Stimulated activated CD8-positive, alpha-beta memory T cell treated with anti-CD3 and anti-CD28 coated beads, Interleukin-7, amount 100 ng/mL, for 4 hours (primary cell): ENCODE data around the gene PDCD7.
"Not testable (repeated sequence)": the region's sequence is repeated elsewhere in the genome, so short reads cannot be mapped to it uniquely, and the experiment has no call there.

ENCODE experiments used
- DNase-seq, 2 donors: peaks; one replicate each; pipeline ENCODE4 v3.0.0-alpha.2; 2020; ENCODE audit warnings: low read depth in 2 of 2

PDCD7 gene

GRCh38 chr15:65130941-65131340 lies 2.7 kb downstream of the PDCD7 start:
- DNase-seq = no peak

GRCh38 chr15:65115542-65115941 lies 18.1 kb downstream of the PDCD7 start:
- DNase-seq = no peak

- DNase-seq = no peak
These were observed 18.5 kb downstream of the PDCD7 start, which contains the start of gene UBAP1L for GRCh38 chr15:65115086-65115485. Gene UBAP1L (minus strand): TSS chr15:65115200. CDS start chr15:65106215, 8,985 bp downstream.

- DNase-seq = no peak
These were observed 22.8 kb downstream of the PDCD7 start for GRCh38 chr15:65110676-65111292.

GRCh38 chr15:65106011-65106590 lies 27.5 kb downstream of the PDCD7 start:
- no peak for DNase-seq

- no peak for DNase-seq
These were observed 28.6 kb downstream of the PDCD7 start for GRCh38 chr15:65105038-65105437.

- DNase-seq = no peak
These were observed 30.7 kb downstream of the PDCD7 start for GRCh38 chr15:65102912-65103311.

GRCh38 chr15:65101891-65102708 lies 31.5 kb downstream of the PDCD7 start:
- DNase-seq = no peak

- DNase-seq = no peak
These were observed 32.2 kb downstream of the PDCD7 start for GRCh38 chr15:65101411-65101890.

GRCh38 chr15:65100442-65100841 lies 33.2 kb downstream of the PDCD7 start:
- DNase-seq = no peak

- DNase-seq = not testable (repeated sequence)
These were observed 33.8 kb downstream of the PDCD7 start for GRCh38 chr15:65099801-65100200.

- DNase-seq = no peak
These were observed 34.3 kb downstream of the PDCD7 start for GRCh38 chr15:65099336-65099735.

GRCh38 chr15:65097651-65098263 lies 35.9 kb downstream of the PDCD7 start:
- DNase-seq = no peak

- no peak for DNase-seq
These were observed 36.9 kb downstream of the PDCD7 start for GRCh38 chr15:65096481-65097385.

GRCh38 chr15:65095747-65096104 lies 37.9 kb downstream of the PDCD7 start:
- DNase-seq = no peak

- no peak for DNase-seq
These were observed 38.4 kb downstream of the PDCD7 start for GRCh38 chr15:65095011-65095746.

- no peak for DNase-seq
These were observed 39.2 kb downstream of the PDCD7 start for GRCh38 chr15:65094294-65094995.

- not testable (repeated sequence) for DNase-seq
These were observed 39.8 kb downstream of the PDCD7 start for GRCh38 chr15:65093793-65094170.

GRCh38 chr15:65092911-65093792 lies 40.5 kb downstream of the PDCD7 start:
- DNase-seq = no peak
